Stomach (tissue), 4 donors: ENCODE results near the gene TBK1.

Source experiments
- CTCF ChIP-seq, 7 experiments: fragments of 450-650 bp in 4 of 7; fragments of 200-600 bp in 3 of 7; sonication (generic) in 3 of 7; IDR thresholded peaks; one replicate each; pipeline ENCODE4 v1.5.1; 2016 to 2019; ENCODE audit warnings: antibody characterized with exemption in 7 of 7, control low read depth in 2 of 7, mild to moderate bottlenecking in 1 of 7
- EP300 ChIP-seq: sonication (generic); formaldehyde crosslinking; IDR thresholded peaks from one replicate; pipeline ENCODE4 v1.6.1; 2017; ENCODE audit warnings: antibody characterized with exemption

- TF ChIP-seq CTCF (IDR thresholded peaks at IDR 0.05), result no peak
- TF ChIP-seq EP300, result no peak
Observed at GRCh38 chr12:64433915-64434314, 18.0 kb upstream of the TBK1 start.
